Activated CD8-positive, alpha-beta memory T cell treated with anti-CD3 and anti-CD28 coated beads, Interleukin-2, amount 50 U/mL, for 48 hours (primary cell): Measurements from ENCODE around the gene FANCC.

Source experiments
- DNase-seq: peaks from one replicate; pipeline ENCODE4 v3.0.0-alpha.2; 2020

The FANCC gene

GRCh38 chr9:95058121-95058785 is 259.3 kb downstream of the FANCC start:
- no peak for DNase-seq

- no peak for DNase-seq
Observed at GRCh38 chr9:95057101-95057500, 260.4 kb downstream of the FANCC start.

- no peak for DNase-seq
Observed at GRCh38 chr9:95055851-95056551, 261.5 kb downstream of the FANCC start.

GRCh38 chr9:95055334-95055850 is 262.1 kb downstream of the FANCC start:
- DNase-seq: no peak

GRCh38 chr9:95053611-95054570 is 263.6 kb downstream of the FANCC start:
- DNase-seq: no peak

DNA sequence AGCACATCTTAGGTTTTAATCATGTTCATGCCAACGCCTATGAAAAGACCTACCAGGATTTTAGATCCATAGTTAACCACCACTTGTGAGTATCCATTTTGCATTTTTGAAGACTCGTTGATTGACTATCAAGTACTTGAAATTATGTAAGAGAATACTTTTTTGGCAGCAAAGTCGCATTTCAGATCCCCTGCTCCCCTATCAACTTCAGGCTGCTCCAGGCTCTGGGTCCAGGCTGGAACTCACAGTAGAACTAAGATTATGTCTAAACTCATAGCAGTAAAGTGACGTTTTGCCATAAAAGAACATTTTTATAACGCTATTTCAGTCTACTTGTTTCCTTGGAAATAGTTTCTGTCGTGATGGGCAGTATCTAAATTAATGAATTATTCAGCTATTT is 267.7 kb downstream of the FANCC start:
- DNase-seq: no peak
